H1 (cell line): Measurements from ENCODE around the gene CRYM. TPM values are rescaled to one million over a fixed set of nuclear protein-coding genes. Genes with fewer than 3 reads are reported as not detected.
A peak's percentile ranks its signal among the peaks of the same experiment; 100 is the strongest.

Source experiments
- CTCF ChIA-PET: fragments of 300-600 bp; sonication (Branson Sonifier 250); formaldehyde crosslinking; loops from one replicate; lab custom pipeline; 2021; ENCODE audit not compliant: partially characterized antibody; lab: Charles Lee
- POLR2A ChIA-PET: fragments of 300-600 bp; sonication (Branson Sonifier 250); formaldehyde crosslinking; loops from one replicate; lab custom pipeline; 2021; ENCODE audit warnings: inconsistent platforms; ENCODE audit not compliant: partially characterized antibody; lab: Charles Lee
- DNase-seq, 2 experiments: peaks; one replicate each; pipeline versions ENCODE4 v3.0.0 to v3.0.0-alpha.2; 2010 to 2022; ENCODE audit warnings: low spot score in 2 of 2, low read depth in 1 of 2, mixed read lengths in 1 of 2
- FAIRE-seq: peaks from 2 replicates; lab custom pipeline; 2011; peaks lifted over from hg19 to GRCh38; lab: Jason Lieb, UNC
- H2AFZ ChIP-seq: 2 replicates; pipeline ENCODE4 v1.8.1; 2012; ENCODE audit warnings: low read length, inconsistent platforms
- H2AK5ac ChIP-seq: 2 replicates; pipeline ENCODE4 v1.6.1; 2013; ENCODE audit warnings: low read depth, low read length
- H2BK120ac ChIP-seq: replicated peaks from 2 replicates; pipeline ENCODE3; 2013; ENCODE audit warnings: low read depth, low read length, inconsistent platforms
- H2BK12ac ChIP-seq: 2 replicates; pipeline ENCODE4 v1.6.1; 2013; ENCODE audit warnings: low read depth, low read length
- H2BK15ac ChIP-seq: 2 replicates; pipeline ENCODE4 v1.6.1; 2013; ENCODE audit warnings: low read length
- H2BK20ac ChIP-seq: 2 replicates; pipeline ENCODE4 v1.6.1; 2013; ENCODE audit warnings: low read length
- H2BK5ac ChIP-seq: 2 replicates; pipeline ENCODE4 v1.6.1; 2013; ENCODE audit warnings: low read depth, low read length
- H3K14ac ChIP-seq: 2 replicates; pipeline ENCODE4 v1.6.1; 2013; ENCODE audit warnings: inconsistent platforms; ENCODE audit not compliant: insufficient read length
- H3K18ac ChIP-seq: 2 replicates; pipeline ENCODE4 v1.6.1; 2013; ENCODE audit warnings: low read length; ENCODE audit errors: extremely low read depth
- H3K23ac ChIP-seq: 2 replicates; pipeline ENCODE4 v1.6.1; 2013; ENCODE audit warnings: inconsistent platforms; ENCODE audit not compliant: insufficient read length
- H3K23me2 ChIP-seq: 2 replicates; pipeline ENCODE4 v1.6.1; 2013; ENCODE audit warnings: low read depth, low read length
- H3K27ac ChIP-seq: 2 replicates; pipeline ENCODE4 v1.6.1; 2011; ENCODE audit warnings: low read depth, low read length, inconsistent platforms
- H3K27me3 ChIP-seq, 4 experiments: replicated peaks in 1 of 4; 1 replicate in 1 of 4; 2 replicates in 3 of 4; pipeline versions ENCODE4 v1.6.1 to v1.8.1; 2011 to 2013; ENCODE audit warnings: low read length in 3 of 4, mild to moderate bottlenecking in 3 of 4, inconsistent platforms in 2 of 4, mixed read lengths in 2 of 4, moderate library complexity in 1 of 4; ENCODE audit not compliant: control insufficient read depth in 3 of 4, insufficient read depth in 3 of 4; ENCODE audit errors: extremely low read depth in 1 of 4
- H3K36me3 ChIP-seq, 4 experiments: 2 replicates each; pipeline versions ENCODE4 v1.6.1 to v1.8.1; 2011 to 2013; ENCODE audit warnings: mild to moderate bottlenecking in 4 of 4, low read length in 3 of 4, moderate library complexity in 2 of 4, control low read depth in 1 of 4, inconsistent platforms in 1 of 4; ENCODE audit not compliant: insufficient read depth in 4 of 4, control insufficient read depth in 2 of 4
- H3K4ac ChIP-seq: replicated peaks from 2 replicates; pipeline ENCODE3; 2013; ENCODE audit warnings: low read length, low read depth, mixed read lengths, inconsistent platforms; ENCODE audit not compliant: insufficient read length
- H3K4me1 ChIP-seq, 4 experiments: replicated peaks in 1 of 4; 1 replicate in 1 of 4; 2 replicates in 3 of 4; pipeline versions ENCODE4 v1.6.1 to v1.8.1; 2011 to 2013; ENCODE audit warnings: low read length in 3 of 4, inconsistent platforms in 2 of 4, mixed read lengths in 1 of 4; ENCODE audit not compliant: insufficient read depth in 4 of 4, control insufficient read depth in 3 of 4
- H3K4me2 ChIP-seq, 2 experiments: 2 replicates each; pipeline versions ENCODE4 v1.6.1 to v1.8.1; 2011 to 2013; ENCODE audit warnings: low read depth in 2 of 2, low read length in 2 of 2, control low read depth in 1 of 2, inconsistent platforms in 1 of 2, mild to moderate bottlenecking in 1 of 2; ENCODE audit not compliant: insufficient read depth in 1 of 2
- H3K4me3 ChIP-seq, 4 experiments: fragments of 200-600, 300-600 bp in 1 of 4; sonication (generic), shearing (Covaris generic), sonication (Bioruptor Twin) in 1 of 4; 2 replicates each; pipeline versions ENCODE4 v1.5.1 to v1.8.1; 2011 to 2016; ENCODE audit warnings: low read length in 4 of 4, low read depth in 3 of 4, control low read depth in 2 of 4, inconsistent platforms in 2 of 4, mild to moderate bottlenecking in 2 of 4, mixed read lengths in 1 of 4, moderate library complexity in 1 of 4; ENCODE audit not compliant: insufficient read depth in 2 of 4; ENCODE audit errors: extremely low read depth in 1 of 4
- H3K56ac ChIP-seq: replicated peaks from 2 replicates; pipeline ENCODE3; 2013; ENCODE audit warnings: low read depth, mild to moderate bottlenecking, mixed read lengths, low read length, inconsistent platforms; ENCODE audit not compliant: insufficient read length
- H3K79me1 ChIP-seq: 2 replicates; pipeline ENCODE4 v1.6.1; 2013; ENCODE audit warnings: low read depth, low read length, control low read depth
- H3K79me2 ChIP-seq, 2 experiments: 2 replicates each; pipeline versions ENCODE4 v1.6.1 to v1.8.1; 2012 to 2013; ENCODE audit warnings: low read length in 2 of 2, mild to moderate bottlenecking in 2 of 2, inconsistent platforms in 1 of 2; ENCODE audit not compliant: insufficient read depth in 2 of 2, control insufficient read depth in 1 of 2
- H3K9ac ChIP-seq, 4 experiments: replicated peaks in 1 of 4; 1 replicate in 1 of 4; 2 replicates in 3 of 4; pipeline versions ENCODE4 v1.6.1 to v1.8.1; 2011 to 2013; ENCODE audit warnings: low read depth in 3 of 4, low read length in 3 of 4, control low read depth in 2 of 4, mild to moderate bottlenecking in 2 of 4, moderate library complexity in 2 of 4, inconsistent platforms in 1 of 4; ENCODE audit errors: extremely low read depth in 1 of 4
- H3K9me3 ChIP-seq, 2 experiments: 2 replicates each; pipeline versions ENCODE4 v1.6.1 to v1.8.1; 2012 to 2013; ENCODE audit warnings: mild to moderate bottlenecking in 2 of 2, moderate library complexity in 2 of 2, control low read depth in 1 of 2, inconsistent platforms in 1 of 2, low read depth in 1 of 2, low read length in 1 of 2, mixed read lengths in 1 of 2; ENCODE audit not compliant: insufficient read depth in 2 of 2
- H4K20me1 ChIP-seq, 2 experiments: replicated peaks in 1 of 2; 2 replicates each; pipeline versions ENCODE3 to v1.8.1; 2011 to 2013; ENCODE audit warnings: inconsistent platforms in 2 of 2, low read length in 2 of 2, mild to moderate bottlenecking in 1 of 2; ENCODE audit not compliant: insufficient read depth in 2 of 2, control insufficient read depth in 1 of 2
- H4K5ac ChIP-seq: 2 replicates; pipeline ENCODE4 v1.6.1; 2013; ENCODE audit warnings: low read length, low read depth, mixed read lengths, inconsistent platforms; ENCODE audit not compliant: insufficient read length
- H4K8ac ChIP-seq: 2 replicates; pipeline ENCODE4 v1.8.0; 2013; ENCODE audit warnings: mild to moderate bottlenecking, moderate library complexity, low read length, inconsistent platforms; ENCODE audit not compliant: insufficient read depth; ENCODE audit errors: extremely low read depth
- H4K91ac ChIP-seq: replicated peaks from 2 replicates; pipeline ENCODE3; 2013; ENCODE audit warnings: low read length, mixed read lengths, inconsistent platforms; ENCODE audit not compliant: insufficient read length
- WGBS, 2 experiments: shearing (Covaris generic) in 1 of 2; methylation state at CpG; one replicate each; pipeline versions ENCODE4 v1.1.6 to v1.1.7; 2013 to 2015; ENCODE audit warnings: low lambda C conversion rate in 2 of 2, mixed read lengths in 2 of 2, inconsistent platforms in 1 of 2, low coverage in 1 of 2, missing lambda C conversion rate in 1 of 2; ENCODE audit not compliant: insufficient replicate concordance in 2 of 2, insufficient coverage in 1 of 2, insufficient read length in 1 of 2; ENCODE audit errors: extremely low coverage in 1 of 2, missing lambda C conversion rate in 1 of 2; 5-methylcytosine and 5-hydroxymethylcytosine counted together
- polyA plus RNA-seq, 7 experiments: library from polyadenylated mRNA; depleted of rRNA in 3 of 7; stranded (reverse) in 5 of 7; unstranded in 2 of 7; fragments of >200 nt in 5 of 7; fragments of 200-250 nt in 2 of 7; gene quantifications; 1 replicate in 5 of 7; 2 replicates in 1 of 7; 4 replicates in 1 of 7; pipeline versions ENCODE4 v1.2.1 to v1.2.3, GENCODE V29; 2011 to 2013; ENCODE audit warnings: missing spikeins in 2 of 7, mixed read lengths in 2 of 7
- total RNA-seq: library from RNA; stranded (reverse); fragmentation: NEBNext Ultra II Directional; extraction: Animal tissue kit (Norgen Biotek cat#: 25700); gene quantifications from 2 replicates; pipeline ENCODE4 v1.2.1, GENCODE V29; 2021

The CRYM gene
- total and polyA plus RNA-seq, 2 of the 8 experiments (the other 6 are each of a cell fraction or from before 2014, with no cell fraction given), result 12.9 to 40.4 TPM

- ChIA-PET CTCF (interaction anchor here (0.9 to 1.5 kb wide), 2 partner anchors 30 to 54 kb away, joined by 3 to 6 read pairs; partner anchors contain the start of gene CRYM), POLR2A (no interaction called here)
- Histone ChIP-seq H3K4ac (no peak overlapping the region), H2BK120ac (no peak overlapping the region), H3K14ac (no peak overlapping the region), H2BK5ac (no peak overlapping the region), H4K8ac (no peak overlapping the region), H4K20me1 (no peaks in the 10 kb centered on the region), H3K4me1 (peaks cover 3 to 15% (median 12%) of the 10 kb centered on the region in 4 experiments; a peak in 6 of 7 replicates), H2BK20ac (no peak overlapping the region), H3K9me3 (no peaks in the 10 kb centered on the region), H2AFZ (no peak overlapping the region), H3K4me2 (no peak overlapping the region), H3K4me3 (no peak overlapping the region), H2BK15ac (no peak overlapping the region), H4K91ac (no peak overlapping the region), H4K5ac (no peak overlapping the region), H3K79me1 (no peaks in the 10 kb centered on the region), H3K27me3 (no peaks in the 10 kb centered on the region), H2AK5ac (no peak overlapping the region), H3K79me2 (no peaks in the 10 kb centered on the region), H3K18ac (no peak overlapping the region; the same call in 1 of the 2 replicates), H3K36me3 (no peaks in the 10 kb centered on the region), H3K9ac (no peak overlapping the region), H3K56ac (no peak overlapping the region), H3K27ac (no peak overlapping the region), H3K23ac (no peak overlapping the region), H2BK12ac (no peak overlapping the region), H3K23me2 (no peaks in the 10 kb centered on the region)
- peak in 1 of 2 experiments; percentile 38 for DNase-seq
- 85% methylated on average over 9 of the region's 9 CpGs; no CpG with 5 or more reads in 1 of the 2 experiments for WGBS, 2 experiments
- FAIRE-seq, result no peak
Measured at GRCh38 chr16:21223787-21224186, 54.3 kb downstream of the CRYM start.
